ENCODE data around the gene GPC5.

Gene GPC5

DNA sequence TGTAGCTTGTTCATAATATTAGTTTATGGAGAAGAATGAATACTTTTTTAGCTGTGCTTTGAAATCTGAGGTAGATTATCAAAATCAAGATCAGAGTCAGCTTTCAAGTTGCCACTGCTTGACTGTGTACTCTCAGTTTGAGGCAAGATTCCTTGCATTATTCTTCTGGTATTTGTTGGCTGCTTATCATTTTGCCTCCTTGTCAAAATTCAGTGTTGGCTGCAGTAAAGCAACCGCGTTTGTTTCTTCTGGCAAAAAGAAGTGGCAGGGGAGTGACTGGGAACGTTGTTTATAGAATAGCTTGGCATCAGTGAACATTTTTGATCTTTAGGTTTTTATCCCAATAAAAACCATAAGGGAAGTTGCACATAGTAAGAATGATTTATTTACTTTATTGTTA lies 1408.9 kb downstream of the GPC5 start:
- no peak for DNase-seq (ENCODE audit: low spot score)
- TF ChIP-seq, protein P1, sequence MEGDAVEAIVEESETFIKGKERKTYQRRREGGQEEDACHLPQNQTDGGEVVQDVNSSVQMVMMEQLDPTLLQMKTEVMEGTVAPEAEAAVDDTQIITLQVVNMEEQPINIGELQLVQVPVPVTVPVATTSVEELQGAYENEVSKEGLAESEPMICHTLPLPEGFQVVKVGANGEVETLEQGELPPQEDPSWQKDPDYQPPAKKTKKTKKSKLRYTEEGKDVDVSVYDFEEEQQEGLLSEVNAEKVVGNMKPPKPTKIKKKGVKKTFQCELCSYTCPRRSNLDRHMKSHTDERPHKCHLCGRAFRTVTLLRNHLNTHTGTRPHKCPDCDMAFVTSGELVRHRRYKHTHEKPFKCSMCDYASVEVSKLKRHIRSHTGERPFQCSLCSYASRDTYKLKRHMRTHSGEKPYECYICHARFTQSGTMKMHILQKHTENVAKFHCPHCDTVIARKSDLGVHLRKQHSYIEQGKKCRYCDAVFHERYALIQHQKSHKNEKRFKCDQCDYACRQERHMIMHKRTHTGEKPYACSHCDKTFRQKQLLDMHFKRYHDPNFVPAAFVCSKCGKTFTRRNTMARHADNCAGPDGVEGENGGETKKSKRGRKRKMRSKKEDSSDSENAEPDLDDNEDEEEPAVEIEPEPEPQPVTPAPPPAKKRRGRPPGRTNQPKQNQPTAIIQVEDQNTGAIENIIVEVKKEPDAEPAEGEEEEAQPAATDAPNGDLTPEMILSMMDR (IDR thresholded peaks at IDR 0.05), result no peak

DNA sequence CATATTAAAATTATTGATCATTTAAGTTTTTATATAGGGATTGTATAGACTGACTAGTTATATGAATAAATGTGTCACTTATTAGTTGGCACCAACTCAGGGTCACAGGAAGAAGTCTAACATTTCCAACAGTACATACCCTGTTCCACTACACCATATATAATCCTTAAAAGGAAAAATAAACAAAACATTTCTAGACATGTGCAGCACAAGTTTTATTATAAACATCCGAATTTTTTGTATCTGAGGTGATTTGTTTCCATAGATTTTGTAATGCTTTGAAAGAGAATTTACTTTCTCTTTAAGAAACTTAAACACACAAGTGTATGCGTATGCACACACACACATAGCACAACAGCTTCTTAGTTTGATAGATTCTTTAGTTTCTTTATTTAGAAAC lies 1409.5 kb downstream of the GPC5 start:
- DNase-seq (ENCODE audit: low spot score), result no peak
- Histone ChIP-seq H3K4me3 (no peak overlapping the region), H3K27ac (no peak overlapping the region)
- TF ChIP-seq, protein P1 (IDR thresholded peaks at IDR 0.05), result no peak

More for the DNA sequence above, 1408.9 kb downstream of the GPC5 start:
- no peak overlapping the region for H3K27ac ChIP-seq
- H3K4me3 ChIP-seq, result peak overlapping the region; percentile 22

DNA sequence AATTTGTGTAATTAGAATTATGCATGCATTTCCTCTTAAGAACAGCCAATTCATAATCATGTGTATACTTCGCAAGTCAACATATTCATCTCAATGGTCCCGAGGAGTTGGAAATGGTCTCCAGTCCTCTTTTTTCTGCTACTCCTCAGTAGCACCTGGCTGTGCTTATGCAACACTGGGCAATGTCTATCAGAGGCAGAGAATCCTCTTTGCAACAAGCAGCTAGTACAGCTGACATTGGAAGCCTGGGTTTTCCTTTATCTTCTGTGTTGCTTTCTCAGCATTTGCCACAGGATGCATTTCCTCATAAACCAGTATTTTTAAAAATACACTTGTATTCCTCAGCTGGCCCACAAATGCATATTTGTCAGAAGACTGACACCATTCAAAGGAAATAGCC lies 1422.9 kb downstream of the GPC5 start:
- no peak overlapping the region for H3K27ac ChIP-seq

DNA sequence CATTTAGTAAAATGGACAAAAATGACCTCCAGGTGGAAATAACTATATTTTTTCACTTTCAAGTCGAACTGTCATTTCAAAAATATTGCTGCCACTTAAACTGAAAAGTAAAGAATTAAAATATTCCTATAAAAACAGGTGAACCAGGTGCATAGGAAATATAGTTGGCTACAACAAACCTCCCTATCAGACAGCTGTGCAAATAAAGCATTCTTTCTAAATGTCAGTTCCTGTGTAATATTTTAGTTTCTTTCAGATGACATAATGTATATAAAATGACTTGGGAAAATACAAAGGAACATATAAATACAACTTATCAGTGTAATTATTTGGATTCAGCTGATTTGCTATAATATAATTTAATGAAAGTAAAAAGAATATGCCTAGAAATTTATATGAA lies 1424.6 kb downstream of the GPC5 start:
- TF ChIP-seq, protein P1 (IDR thresholded peaks at IDR 0.05), result no peak
- Histone ChIP-seq H3K4me3 (no peak overlapping the region), H3K27ac (no peak overlapping the region)
- no peak for DNase-seq (ENCODE audit: low spot score)

More for the DNA sequence above, 1422.9 kb downstream of the GPC5 start:
- TF ChIP-seq, protein P1 (IDR thresholded peaks at IDR 0.05), result no peak
- no peak for DNase-seq (ENCODE audit: low spot score)
- H3K4me3 ChIP-seq, result no peak overlapping the region

DNA sequence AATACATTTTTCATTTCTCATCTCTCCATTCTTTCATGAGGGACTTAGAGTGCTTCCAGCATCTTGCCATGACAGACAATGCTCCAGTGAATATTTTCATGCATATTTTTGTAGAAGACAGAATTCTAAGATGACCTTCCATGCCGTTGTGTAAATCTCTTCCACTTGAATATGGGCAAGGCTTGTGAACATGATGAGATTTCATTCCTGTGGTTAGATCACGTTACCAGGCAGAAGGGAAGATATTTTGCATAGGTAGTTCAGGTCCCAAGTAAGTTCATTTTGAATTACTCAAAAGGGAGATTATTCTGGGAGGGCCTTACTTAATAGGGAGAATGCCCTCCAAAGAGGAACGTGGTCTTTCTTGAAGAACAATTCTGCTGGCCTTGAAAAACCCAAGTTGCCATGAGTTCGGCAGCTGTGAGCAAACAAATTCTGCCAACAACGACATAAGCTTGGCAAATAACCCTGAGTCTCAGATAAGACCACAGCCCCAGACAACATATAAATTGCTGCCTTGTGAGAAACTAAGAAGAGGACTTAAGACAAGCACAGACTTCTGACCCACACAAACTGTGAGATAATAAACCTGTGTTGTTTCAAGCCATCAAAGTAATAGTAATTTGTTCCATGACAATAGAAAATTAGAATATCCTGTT lies 1427.6 kb downstream of the GPC5 start:
- H3K4me3 ChIP-seq, result no peak overlapping the region
- H3K27ac ChIP-seq, result no peak overlapping the region
- TF ChIP-seq, protein P1 (IDR thresholded peaks at IDR 0.05), result no peak
- DNase-seq (ENCODE audit: low spot score), result no peak

DNA sequence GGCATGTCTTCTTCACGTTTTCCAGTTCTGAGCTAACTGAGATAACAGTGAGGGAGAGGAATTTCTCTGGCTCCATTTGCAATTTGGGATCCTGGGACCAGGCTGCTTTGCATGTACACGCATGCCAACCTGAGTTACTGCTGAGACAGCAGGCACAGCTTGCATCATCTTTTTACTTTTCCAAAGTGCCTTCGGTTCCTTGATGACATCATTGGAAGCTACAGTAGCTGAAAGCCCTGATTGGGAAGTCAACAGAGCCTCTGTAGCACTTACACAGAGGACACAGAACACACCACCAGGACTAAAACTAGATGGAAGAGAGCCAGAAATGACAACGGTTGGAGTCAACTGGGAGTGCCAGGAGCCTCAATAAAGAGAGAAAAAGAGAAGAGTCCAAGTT lies 1429.1 kb downstream of the GPC5 start:
- TF ChIP-seq, protein P1 (IDR thresholded peaks at IDR 0.05), result no peak
- no peak overlapping the region for H3K4me3 ChIP-seq
- H3K27ac ChIP-seq, result no peak overlapping the region
- DNase-seq (ENCODE audit: low spot score), result no peak

DNA sequence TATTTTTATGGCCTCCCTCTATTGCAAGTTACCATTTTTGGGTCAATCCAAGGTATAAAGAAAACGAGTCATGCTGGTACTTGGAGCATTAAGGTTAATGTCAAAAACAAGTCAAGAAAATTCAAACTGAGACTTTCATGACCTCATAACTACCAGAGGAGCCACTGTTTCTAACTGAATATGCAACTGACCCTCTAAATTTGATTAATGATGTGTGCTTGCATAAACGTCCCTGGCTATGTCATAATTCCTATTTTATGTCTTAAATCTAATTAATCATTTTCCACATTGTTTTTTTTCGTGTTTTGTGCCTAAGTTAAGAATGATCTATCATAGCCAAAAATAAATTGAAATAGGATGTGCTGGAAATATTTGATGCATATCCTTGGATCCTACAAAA lies 1431.5 kb downstream of the GPC5 start:
- no peak for DNase-seq (ENCODE audit: low spot score)
- H3K27ac ChIP-seq, result no peak overlapping the region
- H3K4me3 ChIP-seq, result no peak overlapping the region
- TF ChIP-seq, protein P1 (IDR thresholded peaks at IDR 0.05), result no peak
